Lower leg skin (tissue), 3 donors: Measurements from ENCODE around the gene STIL.

Experiments
- POLR2A ChIP-seq, 2 donors: fragments of 450-650 bp; IDR thresholded peaks; one replicate each; pipeline ENCODE4 v1.6.1; 2016 to 2017; ENCODE audit warnings: antibody characterized with exemption in 2 of 2, mild to moderate bottlenecking in 1 of 2, moderate library complexity in 1 of 2
- TF ChIP-seq, protein P1 (sequence below), 3 donors: fragments of 450-650 bp; IDR thresholded peaks; one replicate each; pipeline ENCODE4 v1.5.1; 2016; ENCODE audit warnings: antibody characterized with exemption in 3 of 3, mild to moderate bottlenecking in 3 of 3, moderate library complexity in 2 of 3

GRCh38 chr1:47252795-47253194 lies 61.2 kb downstream of the STIL start:
- TF ChIP-seq, protein P1, sequence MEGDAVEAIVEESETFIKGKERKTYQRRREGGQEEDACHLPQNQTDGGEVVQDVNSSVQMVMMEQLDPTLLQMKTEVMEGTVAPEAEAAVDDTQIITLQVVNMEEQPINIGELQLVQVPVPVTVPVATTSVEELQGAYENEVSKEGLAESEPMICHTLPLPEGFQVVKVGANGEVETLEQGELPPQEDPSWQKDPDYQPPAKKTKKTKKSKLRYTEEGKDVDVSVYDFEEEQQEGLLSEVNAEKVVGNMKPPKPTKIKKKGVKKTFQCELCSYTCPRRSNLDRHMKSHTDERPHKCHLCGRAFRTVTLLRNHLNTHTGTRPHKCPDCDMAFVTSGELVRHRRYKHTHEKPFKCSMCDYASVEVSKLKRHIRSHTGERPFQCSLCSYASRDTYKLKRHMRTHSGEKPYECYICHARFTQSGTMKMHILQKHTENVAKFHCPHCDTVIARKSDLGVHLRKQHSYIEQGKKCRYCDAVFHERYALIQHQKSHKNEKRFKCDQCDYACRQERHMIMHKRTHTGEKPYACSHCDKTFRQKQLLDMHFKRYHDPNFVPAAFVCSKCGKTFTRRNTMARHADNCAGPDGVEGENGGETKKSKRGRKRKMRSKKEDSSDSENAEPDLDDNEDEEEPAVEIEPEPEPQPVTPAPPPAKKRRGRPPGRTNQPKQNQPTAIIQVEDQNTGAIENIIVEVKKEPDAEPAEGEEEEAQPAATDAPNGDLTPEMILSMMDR (IDR thresholded peaks at IDR 0.05) = no peak
- no peak for TF ChIP-seq POLR2A (IDR thresholded peaks at IDR 0.05)
